GM18951 (cell line): Measurements from ENCODE around the gene BLACAT1.
"Not testable (repeated sequence)": the region's sequence is repeated elsewhere in the genome, so short reads cannot be mapped to it uniquely, and the experiment has no call there.

Source experiments
- POLR2A ChIP-seq: IDR thresholded peaks from 4 replicates; pipeline ENCODE4 v1.6.1; 2011; ENCODE audit warnings: mild to moderate bottlenecking; ENCODE audit not compliant: insufficient read length, insufficient read depth; ENCODE audit errors: extremely low read depth
- in situ Hi-C: fragments of 300-500 bp; cut with MboI; formaldehyde crosslinking; loops from one replicate; pipeline ENCODE4 v1.12.0; 2022; ENCODE audit warnings: low sequenced_read_pairs, mixed read lengths, inconsistent platforms; ENCODE audit not compliant: unreplicated experiment

BLACAT1 gene

DNA sequence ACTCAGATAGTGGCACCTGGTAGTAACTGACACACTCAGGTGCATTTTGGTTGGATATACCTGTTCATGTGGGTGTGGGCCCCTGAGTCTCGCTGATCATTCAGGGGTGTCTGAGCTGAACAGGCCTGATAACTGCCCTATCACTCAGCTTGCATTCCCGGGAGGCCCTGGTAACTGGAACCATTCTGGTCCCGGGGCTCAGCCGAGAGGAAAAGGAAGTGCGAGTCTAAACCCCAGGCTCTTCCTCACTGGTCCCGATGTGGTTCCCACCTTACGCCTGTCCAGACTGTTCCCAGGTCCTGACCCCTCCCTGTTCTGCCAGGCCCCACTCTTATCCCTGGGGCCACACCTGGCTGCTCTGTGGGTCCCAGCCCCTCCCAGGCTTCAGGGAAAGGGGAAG is 36.9 kb upstream of the BLACAT1 start:
- in situ Hi-C loops: no loop called here

DNA sequence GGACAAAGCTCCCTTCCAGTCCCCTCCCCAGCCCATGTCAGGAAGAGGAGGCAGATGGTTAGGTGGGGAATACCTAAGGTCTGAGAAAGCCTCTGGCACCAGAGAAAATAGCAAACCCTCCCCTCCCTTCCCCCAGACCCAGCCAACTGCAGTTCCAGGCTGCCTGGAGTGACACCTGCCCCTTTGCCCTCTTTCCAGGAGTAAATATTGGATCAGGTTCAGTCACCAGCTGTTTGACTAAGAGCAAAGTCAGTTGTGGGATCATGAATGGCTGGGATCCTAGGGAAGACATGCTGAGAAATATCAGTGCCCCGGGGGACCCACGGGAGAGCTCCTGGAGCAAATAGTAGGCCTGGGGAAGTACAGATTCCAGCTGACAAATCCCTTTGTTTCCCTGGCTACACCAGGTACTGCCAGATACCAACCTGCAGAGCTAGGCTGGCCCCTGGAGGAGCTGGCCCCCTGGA is 36.4 kb upstream of the BLACAT1 start:
- no peak for TF ChIP-seq POLR2A
- in situ Hi-C loops: no loop called here

More for the DNA sequence above, 36.9 kb upstream of the BLACAT1 start:
- TF ChIP-seq POLR2A: no peak

DNA sequence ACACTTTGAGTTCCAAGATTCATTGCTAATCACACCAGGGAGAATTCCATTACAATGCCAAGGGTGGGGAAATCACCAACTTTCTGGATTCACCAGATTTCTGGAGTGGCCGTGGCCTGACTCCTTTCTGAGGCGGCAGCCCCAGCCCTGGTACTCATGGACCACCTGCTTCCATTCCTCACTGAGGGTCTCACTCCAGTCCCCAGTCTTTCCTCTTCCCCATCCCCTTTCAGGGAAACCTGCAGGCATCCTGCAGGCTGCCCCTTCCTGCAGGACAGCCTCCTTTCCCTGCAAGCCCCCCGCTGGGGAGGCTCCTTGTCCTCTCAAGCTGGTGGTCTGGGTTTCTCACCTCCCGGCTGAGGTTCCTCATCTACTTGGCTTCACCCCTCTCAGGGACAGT is 35.9 kb upstream of the BLACAT1 start:
- no peak for TF ChIP-seq POLR2A
- in situ Hi-C loops: no loop called here

DNA sequence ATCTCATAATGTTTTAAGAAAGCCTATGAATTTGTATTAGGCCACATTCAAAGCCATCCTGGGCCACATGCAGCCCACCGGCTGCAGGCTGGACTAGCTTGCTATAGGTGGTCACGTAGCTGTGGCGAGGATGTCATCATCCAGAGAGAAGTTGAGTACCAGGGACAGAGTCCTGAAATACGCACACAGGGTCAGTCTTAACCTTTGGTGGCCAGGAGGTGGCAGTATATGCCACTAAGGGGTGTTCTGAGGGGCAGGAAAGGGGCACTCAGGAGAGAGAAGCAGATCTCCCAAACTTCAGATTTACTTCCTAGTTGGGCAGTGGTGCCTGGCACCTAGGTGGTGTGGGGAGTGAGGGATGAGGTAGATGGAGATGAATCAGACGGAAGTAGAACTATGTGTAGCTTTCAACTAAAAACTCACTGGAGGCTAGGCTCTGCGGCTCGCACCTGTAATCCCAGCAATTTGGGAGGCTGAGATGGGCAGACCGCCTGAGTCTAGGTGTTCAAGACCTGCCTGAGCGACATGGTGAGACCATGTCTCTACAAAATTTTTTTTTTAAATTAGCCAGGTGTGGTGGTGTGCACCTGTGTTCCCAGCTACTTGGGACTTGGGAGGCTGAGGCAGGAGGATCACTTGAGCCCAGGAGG is 32.4 kb upstream of the BLACAT1 start:
- in situ Hi-C loops: loop anchor here (5.0 kb wide), 1 partner anchor 91 kb away; no protein-coding TSS in a partner anchor
- TF ChIP-seq POLR2A: no peak

GRCh38 chr1:205486258-205486657 is 30.4 kb upstream of the BLACAT1 start:
- in situ Hi-C loops: loop anchor here (5.0 kb wide), 1 partner anchor 89 kb away; no protein-coding TSS in a partner anchor
- no peak for TF ChIP-seq POLR2A

- TF ChIP-seq POLR2A: no peak
- in situ Hi-C loops: loop anchor here (5.0 kb wide), 1 partner anchor 88 kb away; no protein-coding TSS in a partner anchor
These were observed 29.4 kb upstream of the BLACAT1 start for GRCh38 chr1:205484985-205485967.

DNA sequence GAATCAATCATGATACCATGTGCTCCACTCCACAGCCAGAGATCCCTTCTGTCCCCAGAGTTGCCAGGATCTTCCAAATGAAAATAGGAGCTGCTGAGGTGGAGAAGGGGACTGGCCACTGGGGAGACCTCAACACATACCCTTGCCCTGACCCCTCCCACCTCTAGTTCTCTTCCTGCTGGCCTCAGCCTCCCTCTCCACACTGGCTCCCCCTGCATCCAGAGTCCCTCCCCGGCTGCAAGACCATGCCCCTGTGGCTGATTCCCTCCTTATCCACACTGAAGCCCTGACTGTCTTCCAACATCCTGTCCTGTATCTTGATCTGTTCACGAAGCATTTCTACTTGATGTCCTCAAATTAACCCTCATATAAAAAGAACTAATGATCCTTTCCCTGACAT is 27.5 kb upstream of the BLACAT1 start:
- in situ Hi-C loops: no loop called here
- no peak for TF ChIP-seq POLR2A

- in situ Hi-C loops: not testable (repeated sequence)
These were observed 26.7 kb upstream of the BLACAT1 start for GRCh38 chr1:205482587-205482986.

DNA sequence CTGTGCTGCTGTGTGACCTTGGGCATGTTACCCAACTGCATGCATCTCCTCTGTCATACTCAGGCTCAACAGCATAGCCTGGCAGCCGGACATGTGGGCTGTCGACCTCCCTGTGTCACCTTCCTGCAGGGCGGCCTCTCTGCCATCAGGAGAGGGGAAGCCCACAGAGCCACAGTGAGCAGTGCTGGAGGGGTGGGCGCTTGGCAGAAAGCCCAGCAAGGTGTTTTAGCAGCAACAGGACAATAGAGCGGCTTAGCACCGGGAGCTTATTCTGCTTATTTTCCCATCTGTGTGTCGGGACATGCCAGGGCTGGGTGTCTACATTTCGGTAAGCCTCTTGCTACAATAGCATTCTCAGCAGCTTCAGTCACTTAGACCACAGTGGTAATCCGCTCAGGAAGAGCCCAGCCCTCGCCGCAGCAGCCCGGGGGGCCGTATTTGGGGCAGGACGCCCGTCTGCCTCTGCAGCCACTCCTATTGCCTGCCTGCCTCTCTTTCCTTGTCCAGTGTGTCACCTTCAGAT is 25.8 kb upstream of the BLACAT1 start:
- no peak for TF ChIP-seq POLR2A
- in situ Hi-C loops: no loop called here

DNA sequence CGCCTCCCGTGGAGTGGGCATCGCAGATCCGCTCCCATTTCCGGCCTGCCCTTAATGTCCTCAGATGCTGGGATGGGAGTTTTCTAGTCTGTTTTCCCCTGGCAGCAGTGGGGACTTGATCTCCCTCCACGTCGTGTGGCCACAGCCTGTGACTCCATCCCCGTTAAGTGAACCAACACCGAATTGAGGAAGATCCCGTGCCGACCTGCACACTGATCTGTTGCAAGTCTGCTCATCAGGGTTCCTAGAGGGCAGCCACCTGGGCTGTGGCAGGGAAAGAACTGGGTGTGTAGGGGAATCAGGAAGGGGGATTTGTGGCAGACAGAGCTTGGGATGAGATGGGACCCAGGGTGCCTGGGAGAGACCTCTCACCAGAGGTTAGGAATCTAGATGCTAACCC is 25.4 kb upstream of the BLACAT1 start:
- in situ Hi-C loops: no loop called here
- TF ChIP-seq POLR2A: no peak

GRCh38 chr1:205480349-205480985 is 24.6 kb upstream of the BLACAT1 start:
- in situ Hi-C loops: no loop called here

GRCh38 chr1:205478985-205479384 is 23.1 kb upstream of the BLACAT1 start:
- in situ Hi-C loops: not testable (repeated sequence)

More at GRCh38 chr1:205480349-205480985, 24.6 kb upstream of the BLACAT1 start:
- TF ChIP-seq POLR2A: no peak

- in situ Hi-C loops: no loop called here
- TF ChIP-seq POLR2A: no peak
These were observed 22.0 kb upstream of the BLACAT1 start for GRCh38 chr1:205477759-205478247.
